CD14-positive monocyte (primary cell): ENCODE data around the gene ADAMTSL3. TPM values are rescaled to one million over a fixed set of nuclear protein-coding genes. Genes with fewer than 3 reads are reported as not detected.

Source experiments
- DNase-seq, 3 donors: peaks; one replicate each; pipeline ENCODE4 v3.0.0-alpha.2; 2011 to 2022
- H2AFZ ChIP-seq: 2 replicates; pipeline ENCODE4 v1.6.0; 2012; ENCODE audit warnings: mild to moderate bottlenecking, low read depth, low read length, inconsistent platforms; ENCODE audit not compliant: insufficient read depth, poor library complexity, severe bottlenecking
- H3K27ac ChIP-seq, 2 donors: 1 replicate in 1 of 2; 2 replicates in 1 of 2; pipeline ENCODE4 v1.5.1; 2012 to 2013; ENCODE audit warnings: low read length in 2 of 2, control low read depth in 1 of 2, inconsistent platforms in 1 of 2, low read depth in 1 of 2, mild to moderate bottlenecking in 1 of 2
- H3K27me3 ChIP-seq, 2 donors: one replicate each; pipeline versions ENCODE4 v1.6.0 to v1.6.1; 2011 to 2013; ENCODE audit warnings: low read length in 2 of 2; ENCODE audit not compliant: control insufficient read depth in 2 of 2, insufficient read depth in 2 of 2
- H3K36me3 ChIP-seq, 2 donors: replicated peaks in 1 of 2; 1 replicate in 1 of 2; 2 replicates in 1 of 2; pipeline versions ENCODE4 v1.5.1 to v1.6.1; 2012 to 2013; ENCODE audit warnings: low read length in 2 of 2, control low read depth in 1 of 2, inconsistent platforms in 1 of 2, mild to moderate bottlenecking in 1 of 2; ENCODE audit not compliant: insufficient read depth in 2 of 2, control insufficient read depth in 1 of 2
- H3K4me1 ChIP-seq, 2 donors: 1 replicate in 1 of 2; 2 replicates in 1 of 2; pipeline versions ENCODE4 v1.5.1 to v1.6.1; 2012 to 2013; ENCODE audit warnings: low read length in 2 of 2, control low read depth in 1 of 2, inconsistent platforms in 1 of 2, mild to moderate bottlenecking in 1 of 2, moderate library complexity in 1 of 2; ENCODE audit not compliant: insufficient read depth in 2 of 2, control insufficient read depth in 1 of 2
- H3K4me2 ChIP-seq: replicated peaks from 2 replicates; pipeline ENCODE3; 2012; ENCODE audit warnings: low read length, moderate library complexity, mild to moderate bottlenecking; ENCODE audit not compliant: poor library complexity, severe bottlenecking; ENCODE audit errors: extremely low read depth
- H3K4me3 ChIP-seq, 3 experiments: fragments of 200-600 bp in 1 of 3; sonication (generic) in 1 of 3; replicated peaks in 1 of 3; 1 replicate in 2 of 3; 2 replicates in 1 of 3; pipeline ENCODE4 v1.5.1; 2011 to 2013; ENCODE audit warnings: low read length in 3 of 3, mild to moderate bottlenecking in 3 of 3, control low read depth in 2 of 3, low read depth in 2 of 3, inconsistent platforms in 1 of 3, moderate library complexity in 1 of 3
- H3K79me2 ChIP-seq: 2 replicates; pipeline ENCODE4 v1.6.0; 2012; ENCODE audit warnings: mild to moderate bottlenecking, control low read depth, inconsistent platforms, low read length, moderate library complexity; ENCODE audit not compliant: insufficient read depth
- H3K9ac ChIP-seq: 2 replicates; pipeline ENCODE4 v1.6.0; 2017; ENCODE audit warnings: low read length, mild to moderate bottlenecking; ENCODE audit not compliant: insufficient read depth, poor library complexity, severe bottlenecking
- H3K9me3 ChIP-seq, 2 donors: replicated peaks in 1 of 2; 1 replicate in 1 of 2; 2 replicates in 1 of 2; pipeline versions ENCODE4 v1.5.1 to v1.6.1; 2012 to 2013; ENCODE audit warnings: low read length in 2 of 2, control low read depth in 1 of 2; ENCODE audit not compliant: control insufficient read depth in 1 of 2, insufficient read depth in 1 of 2
- H4K20me1 ChIP-seq: 2 replicates; pipeline ENCODE4 v1.6.0; 2012; ENCODE audit warnings: mild to moderate bottlenecking, low read length, control low read depth, moderate library complexity; ENCODE audit not compliant: insufficient read depth
- H3K27ac Mint-ChIP-seq, 7 donors: one replicate each; pipeline ENCODE4 v1.8.0; 2020; ENCODE audit warnings: mild to moderate bottlenecking in 7 of 7, mixed read lengths in 7 of 7, moderate library complexity in 6 of 7, inconsistent platforms in 2 of 7
- H3K27me3 Mint-ChIP-seq, 3 donors: one replicate each; pipeline ENCODE4 v1.8.0; 2021 to 2022; ENCODE audit warnings: low read depth in 3 of 3, mild to moderate bottlenecking in 3 of 3, mixed read lengths in 3 of 3, moderate library complexity in 3 of 3, inconsistent platforms in 1 of 3
- H3K36me3 Mint-ChIP-seq, 2 donors: one replicate each; pipeline ENCODE4 v1.8.0; 2020; ENCODE audit warnings: mixed read lengths in 2 of 2, inconsistent platforms in 1 of 2, mild to moderate bottlenecking in 1 of 2
- H3K4me1 Mint-ChIP-seq: one replicate; pipeline ENCODE4 v1.8.0; 2020; ENCODE audit warnings: mild to moderate bottlenecking, mixed read lengths
- H3K4me3 Mint-ChIP-seq, 2 donors: one replicate each; pipeline ENCODE4 v1.8.0; 2020; ENCODE audit warnings: mild to moderate bottlenecking in 2 of 2, mixed read lengths in 2 of 2, moderate library complexity in 1 of 2
- H3K9me3 Mint-ChIP-seq, 7 donors: one replicate each; pipeline ENCODE4 v1.8.0; 2020 to 2022; ENCODE audit warnings: mixed read lengths in 7 of 7, mild to moderate bottlenecking in 6 of 7, moderate library complexity in 6 of 7, inconsistent platforms in 2 of 7
- WGBS: methylation state at CpG from one replicate; pipeline ENCODE4 v1.1.5; 2013; ENCODE audit warnings: missing lambda C conversion rate; ENCODE audit not compliant: insufficient coverage; 5-methylcytosine and 5-hydroxymethylcytosine counted together
- intact Hi-C, 2 donors: fragments of 100-400 bp; cut with micrococcal nuclease; formaldehyde crosslinking; loops; one replicate each; pipeline versions ENCODE4 v1.15.0 to v1.15.1; 2023
- polyA plus RNA-seq, 3 donors: library from polyadenylated mRNA; depleted of rRNA in 1 of 3; unstranded in 2 of 3; stranded (reverse) in 1 of 3; fragments of 300-500 nt in 2 of 3; fragments of >200 nt in 1 of 3; fragmentation: Illumina TruSeq in 2 of 3; gene quantifications; 1 replicate in 2 of 3; 2 replicates in 1 of 3; pipeline ENCODE4 v1.2.3, GENCODE V29; 2012 to 2021
- TF ChIP-seq, protein P1 (sequence below): fragments of 200-600 bp; IDR thresholded peaks from one replicate; pipeline ENCODE4 v1.8.0; 2022; ENCODE audit warnings: antibody characterized with exemption, mild to moderate bottlenecking

ADAMTSL3 gene
- polyA plus RNA-seq, 3 donors, result not detected

- intact Hi-C loops, result no loop called here
These were observed 2.4 kb upstream of the ADAMTSL3 start for GRCh38 chr15:83651541-83651940.

GRCh38 chr15:83652626-83653204, 1.2 kb upstream of the ADAMTSL3 start:
- Mint-ChIP-seq H3K4me1 (no peaks in the 10 kb centered on the region), H3K9me3 (peaks cover 0 to 4% (median 0%) of the 10 kb centered on the region in 7 donors), H3K4me3 (peak overlapping the region in 1 of 2 donors; percentile 37), H3K27me3 (peaks cover 35 to 42% (median 41%) of the 10 kb centered on the region in 3 donors), H3K27ac (no peak overlapping the region), H3K36me3 (no peaks in the 10 kb centered on the region)
- Histone ChIP-seq H3K79me2 (no peaks in the 10 kb centered on the region), H2AFZ (no peak overlapping the region), H3K9ac (no peak overlapping the region), H3K36me3 (no peaks in the 10 kb centered on the region), H3K27me3 (peaks cover 9 to 37% of the 10 kb centered on the region in 2 donors), H3K4me2 (no peak overlapping the region), H4K20me1 (no peaks in the 10 kb centered on the region), H3K27ac (no peak overlapping the region), H3K9me3 (peaks cover 0 to 6% of the 10 kb centered on the region in 2 donors), H3K4me3 (no peak overlapping the region), H3K4me1 (no peaks in the 10 kb centered on the region)
- TF ChIP-seq, protein P1, sequence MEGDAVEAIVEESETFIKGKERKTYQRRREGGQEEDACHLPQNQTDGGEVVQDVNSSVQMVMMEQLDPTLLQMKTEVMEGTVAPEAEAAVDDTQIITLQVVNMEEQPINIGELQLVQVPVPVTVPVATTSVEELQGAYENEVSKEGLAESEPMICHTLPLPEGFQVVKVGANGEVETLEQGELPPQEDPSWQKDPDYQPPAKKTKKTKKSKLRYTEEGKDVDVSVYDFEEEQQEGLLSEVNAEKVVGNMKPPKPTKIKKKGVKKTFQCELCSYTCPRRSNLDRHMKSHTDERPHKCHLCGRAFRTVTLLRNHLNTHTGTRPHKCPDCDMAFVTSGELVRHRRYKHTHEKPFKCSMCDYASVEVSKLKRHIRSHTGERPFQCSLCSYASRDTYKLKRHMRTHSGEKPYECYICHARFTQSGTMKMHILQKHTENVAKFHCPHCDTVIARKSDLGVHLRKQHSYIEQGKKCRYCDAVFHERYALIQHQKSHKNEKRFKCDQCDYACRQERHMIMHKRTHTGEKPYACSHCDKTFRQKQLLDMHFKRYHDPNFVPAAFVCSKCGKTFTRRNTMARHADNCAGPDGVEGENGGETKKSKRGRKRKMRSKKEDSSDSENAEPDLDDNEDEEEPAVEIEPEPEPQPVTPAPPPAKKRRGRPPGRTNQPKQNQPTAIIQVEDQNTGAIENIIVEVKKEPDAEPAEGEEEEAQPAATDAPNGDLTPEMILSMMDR, result no peak
- WGBS, result 96% methylated on average over 4 of the region's 5 CpGs
- DNase-seq, result no peak
- intact Hi-C loops, result no loop called here

More at GRCh38 chr15:83651541-83651940, 2.4 kb upstream of the ADAMTSL3 start:
- Mint-ChIP-seq H3K27ac (no peak overlapping the region), H3K4me1 (no peaks in the 10 kb centered on the region), H3K4me3 (no peak overlapping the region), H3K27me3 (peaks cover 35 to 42% (median 39%) of the 10 kb centered on the region in 3 donors), H3K9me3 (peaks cover 0 to 4% (median 0%) of the 10 kb centered on the region in 7 donors), H3K36me3 (no peaks in the 10 kb centered on the region)
- Histone ChIP-seq H4K20me1 (no peaks in the 10 kb centered on the region), H3K4me1 (no peaks in the 10 kb centered on the region), H3K36me3 (no peaks in the 10 kb centered on the region), H3K4me3 (no peak overlapping the region), H3K27me3 (peaks cover 8 to 37% of the 10 kb centered on the region in 2 donors), H2AFZ (no peak overlapping the region), H3K79me2 (no peaks in the 10 kb centered on the region), H3K9ac (no peak overlapping the region), H3K27ac (no peak overlapping the region), H3K9me3 (peaks cover 0 to 6% of the 10 kb centered on the region in 2 donors), H3K4me2 (no peak overlapping the region)
- WGBS, result 92% methylated on average over 2 of the region's 6 CpGs
- TF ChIP-seq, protein P1, result no peak
- DNase-seq, result no peak
